OCI-LY7 (cell line): ENCODE data around the gene SCLY. TPM values are rescaled to one million over a fixed set of nuclear protein-coding genes. Genes with fewer than 3 reads are reported as not detected.

Experiments
- BruUV-seq: library from RNA; stranded (reverse); fragments of 400-500 nt; replicated peaks from 2 replicates; lab custom pipeline; 2021; lab: Mats Ljungman, UMichigan
- CTCF ChIA-PET: fragments of 300-600 bp; sonication (Branson Sonifier 250); formaldehyde crosslinking; loops from one replicate; lab custom pipeline; 2022; ENCODE audit warnings: antibody characterized with exemption; ENCODE audit not compliant: unreplicated experiment; lab: Charles Lee
- POLR2A ChIA-PET: fragments of 300-600 bp; sonication (Branson Sonifier 250); formaldehyde crosslinking; loops from one replicate; lab custom pipeline; 2022; ENCODE audit warnings: antibody characterized with exemption; lab: Charles Lee
- DNase-seq: peaks from one replicate; pipeline ENCODE4 v3.0.0-alpha.2; 2015; ENCODE audit warnings: low spot score
- H2AFZ ChIP-seq: fragments of 200-600 bp; sonication (generic), shearing (Covaris generic); 2 replicates; pipeline ENCODE4 v1.6.1; 2014; ENCODE audit warnings: mild to moderate bottlenecking, antibody characterized with exemption, low read length, moderate library complexity
- H3K27ac ChIP-seq: fragments of 200-600 bp; sonication (generic); 2 replicates; pipeline ENCODE4 v1.5.1; 2014; ENCODE audit warnings: mixed run types, low read depth, mild to moderate bottlenecking, moderate library complexity, low read length, inconsistent platforms; ENCODE audit not compliant: poor library complexity, severe bottlenecking
- H3K36me3 ChIP-seq: fragments of 200-600 bp; sonication (generic); 2 replicates; pipeline ENCODE4 v1.6.1; 2014; ENCODE audit warnings: mild to moderate bottlenecking, antibody characterized with exemption, low read length, moderate library complexity, mixed read lengths; ENCODE audit not compliant: insufficient read depth
- H3K4me1 ChIP-seq: fragments of 200-600 bp; sonication (generic); 2 replicates; pipeline ENCODE4 v1.5.1; 2014; ENCODE audit warnings: mild to moderate bottlenecking, low read length; ENCODE audit not compliant: insufficient read depth, poor library complexity, severe bottlenecking
- H3K4me2 ChIP-seq: fragments of 200-600 bp; sonication (generic); 2 replicates; pipeline ENCODE4 v1.6.1; 2014; ENCODE audit warnings: mild to moderate bottlenecking, low read length
- H3K4me3 ChIP-seq: fragments of 200-600 bp; sonication (generic); 2 replicates; pipeline ENCODE4 v1.5.1; 2014; ENCODE audit warnings: mild to moderate bottlenecking, low read depth, low read length; ENCODE audit not compliant: poor library complexity, severe bottlenecking
- H3K79me2 ChIP-seq: fragments of 200-600 bp; sonication (generic); 2 replicates; pipeline ENCODE4 v1.6.1; 2016; ENCODE audit warnings: low read depth, mild to moderate bottlenecking, low read length, moderate library complexity, mixed read lengths; ENCODE audit not compliant: insufficient read depth
- H3K9me2 ChIP-seq: fragments of 200-600 bp; sonication (generic); 2 replicates; pipeline ENCODE4 v1.6.1; 2016; ENCODE audit warnings: mild to moderate bottlenecking, low read length, mixed read lengths; ENCODE audit not compliant: insufficient read depth
- H3K9me3 ChIP-seq: fragments of 200-600 bp; sonication (generic); 2 replicates; pipeline ENCODE4 v1.6.1; 2014; ENCODE audit warnings: mild to moderate bottlenecking, mixed run types, low read length, mixed read lengths
- H4K20me1 ChIP-seq: fragments of 200-600 bp; sonication (generic); 2 replicates; pipeline ENCODE4 v1.6.1; 2014; ENCODE audit warnings: mild to moderate bottlenecking, antibody characterized with exemption, low read length, moderate library complexity, mixed read lengths; ENCODE audit not compliant: insufficient read depth
- EZH2phosphoT487 ChIP-seq: fragments of 200-600 bp; sonication (generic); IDR thresholded peaks from 2 replicates; pipeline ENCODE4 v1.6.1; 2018; ENCODE audit warnings: low read depth, borderline replicate concordance, mild to moderate bottlenecking, mixed run types, antibody characterized with exemption, low read length, moderate library complexity, mixed read lengths
- intact Hi-C: fragments of 100-400 bp; cut with micrococcal nuclease; formaldehyde crosslinking; loops from one replicate; pipeline ENCODE4 v1.10.0; 2022; ENCODE audit not compliant: unreplicated experiment
- total RNA-seq, 2 experiments: library from RNA; depleted of rRNA in 1 of 2; stranded (reverse); fragments of >200 nt in 1 of 2; shearing (Covaris generic) in 1 of 2; gene quantifications; 2 replicates each; pipeline ENCODE4 v1.2.3, GENCODE V29; 2014 to 2022
- TF ChIP-seq, protein P1 (sequence below): fragments of 200-600 bp; sonication (generic); conservative IDR thresholded peaks from 2 replicates; pipeline ENCODE4 v1.5.1; 2014; ENCODE audit warnings: mild to moderate bottlenecking, antibody characterized with exemption, low read length, moderate library complexity, mixed read lengths

Gene SCLY
- total RNA-seq, 2 experiments from 2014 or later, result 29.9 to 41.7 TPM

GRCh38 chr2:238124488-238125126 is 63.8 kb downstream of the SCLY start:
- Histone ChIP-seq H3K36me3 (no peaks in the 10 kb centered on the region), H3K27ac (no peak overlapping the region), H3K4me2 (no peak overlapping the region), H3K4me1 (peaks cover 7% of the 10 kb centered on the region), H3K9me3 (peaks cover 8% of the 10 kb centered on the region; the same call in 1 of the 2 replicates), H3K9me2 (no peaks in the 10 kb centered on the region), H4K20me1 (no peaks in the 10 kb centered on the region), H3K4me3 (no peak overlapping the region), H3K79me2 (no peaks in the 10 kb centered on the region), H2AFZ (no peak overlapping the region)
- TF ChIP-seq, protein P1, sequence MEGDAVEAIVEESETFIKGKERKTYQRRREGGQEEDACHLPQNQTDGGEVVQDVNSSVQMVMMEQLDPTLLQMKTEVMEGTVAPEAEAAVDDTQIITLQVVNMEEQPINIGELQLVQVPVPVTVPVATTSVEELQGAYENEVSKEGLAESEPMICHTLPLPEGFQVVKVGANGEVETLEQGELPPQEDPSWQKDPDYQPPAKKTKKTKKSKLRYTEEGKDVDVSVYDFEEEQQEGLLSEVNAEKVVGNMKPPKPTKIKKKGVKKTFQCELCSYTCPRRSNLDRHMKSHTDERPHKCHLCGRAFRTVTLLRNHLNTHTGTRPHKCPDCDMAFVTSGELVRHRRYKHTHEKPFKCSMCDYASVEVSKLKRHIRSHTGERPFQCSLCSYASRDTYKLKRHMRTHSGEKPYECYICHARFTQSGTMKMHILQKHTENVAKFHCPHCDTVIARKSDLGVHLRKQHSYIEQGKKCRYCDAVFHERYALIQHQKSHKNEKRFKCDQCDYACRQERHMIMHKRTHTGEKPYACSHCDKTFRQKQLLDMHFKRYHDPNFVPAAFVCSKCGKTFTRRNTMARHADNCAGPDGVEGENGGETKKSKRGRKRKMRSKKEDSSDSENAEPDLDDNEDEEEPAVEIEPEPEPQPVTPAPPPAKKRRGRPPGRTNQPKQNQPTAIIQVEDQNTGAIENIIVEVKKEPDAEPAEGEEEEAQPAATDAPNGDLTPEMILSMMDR, result no peak
- TF ChIP-seq EZH2phosphoT487, result no peak
- BruUV-seq, result no TSS peak
- DNase-seq, result no peak
- intact Hi-C loops, result no loop called here
- ChIA-PET POLR2A (no interaction called here), CTCF (no interaction called here)

GRCh38 chr2:238125127-238125885 is 64.5 kb downstream of the SCLY start:
- Histone ChIP-seq H3K9me3 (peaks cover 8% of the 10 kb centered on the region; the same call in 1 of the 2 replicates), H3K36me3 (no peaks in the 10 kb centered on the region), H3K4me3 (no peak overlapping the region), H4K20me1 (no peaks in the 10 kb centered on the region), H3K4me2 (no peak overlapping the region), H2AFZ (no peak overlapping the region), H3K4me1 (no peaks in the 10 kb centered on the region), H3K9me2 (no peaks in the 10 kb centered on the region), H3K27ac (no peak overlapping the region), H3K79me2 (no peaks in the 10 kb centered on the region)
- DNase-seq, result no peak
- no TSS peak for BruUV-seq
- POLR2A ChIA-PET, result no interaction called here
- CTCF ChIA-PET, result no interaction called here
- intact Hi-C loops, result no loop called here
- no peak for TF ChIP-seq EZH2phosphoT487
- TF ChIP-seq, protein P1, result no peak

DNA sequence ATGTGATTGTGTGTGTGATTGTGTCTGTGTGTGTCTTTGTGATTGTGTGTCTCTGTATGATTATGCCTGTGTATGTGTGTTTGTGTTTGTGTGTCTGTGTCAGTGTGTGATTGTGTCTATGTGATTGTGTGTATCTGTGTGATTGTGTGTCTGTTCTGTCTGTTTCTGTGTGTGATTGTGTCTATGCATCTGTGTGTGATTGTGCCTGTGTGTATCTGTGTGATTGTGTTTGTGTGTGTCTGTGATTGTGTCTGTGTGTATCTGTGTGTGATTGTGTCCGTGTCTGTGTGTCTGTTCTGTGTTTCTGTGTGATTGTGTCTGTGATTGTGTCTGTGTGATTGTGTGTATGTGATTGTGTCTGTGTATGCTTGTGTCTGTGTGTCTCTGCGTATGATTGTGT is 65.5 kb downstream of the SCLY start:
- no peaks in the 10 kb centered on the region for H3K36me3 ChIP-seq

More for the DNA sequence above, 65.5 kb downstream of the SCLY start:
- intact Hi-C loops, result no loop called here
- DNase-seq, result no peak
- no peaks in the 10 kb centered on the region for H4K20me1 ChIP-seq
- H3K4me3 ChIP-seq, result no peak overlapping the region
- H3K27ac ChIP-seq, result no peak overlapping the region
- ChIA-PET POLR2A (no interaction called here), CTCF (no interaction called here)
- H3K4me2 ChIP-seq, result no peak overlapping the region
- H3K4me1 ChIP-seq, result no peaks in the 10 kb centered on the region
- TF ChIP-seq, protein P1, result no peak
- no peak for TF ChIP-seq EZH2phosphoT487
- no peaks in the 10 kb centered on the region for H3K9me2 ChIP-seq
- no TSS peak for BruUV-seq
- H2AFZ ChIP-seq, result no peak overlapping the region
- H3K79me2 ChIP-seq, result no peaks in the 10 kb centered on the region
- peaks cover 8% of the 10 kb centered on the region; the same call in 1 of the 2 replicates for H3K9me3 ChIP-seq
